NCI-H460 (cell line): Measurements from ENCODE around the gene LDLRAD4. TPM values are rescaled to one million over a fixed set of nuclear protein-coding genes. Genes with fewer than 3 reads are reported as not detected.
"Not testable (repeated sequence)": the region's sequence is repeated elsewhere in the genome, so short reads cannot be mapped to it uniquely, and the experiment has no call there.

Experiments
- DNase-seq: peaks from one replicate; pipeline ENCODE4 v3.0.0-alpha.2; 2016; ENCODE audit warnings: low read depth; ENCODE audit errors: extremely low read depth
- total RNA-seq: library from RNA; depleted of rRNA; stranded (reverse); fragments of >200 nt; shearing (Covaris generic); gene quantifications from 2 replicates; pipeline ENCODE4 v1.2.3, GENCODE V29; 2014

LDLRAD4 gene
- total RNA-seq, 1 experiment from 2014 or later: not detected

- DNase-seq: no peak
These were observed 102.4 kb downstream of the LDLRAD4 start for GRCh38 chr18:13320891-13321425.

DNA sequence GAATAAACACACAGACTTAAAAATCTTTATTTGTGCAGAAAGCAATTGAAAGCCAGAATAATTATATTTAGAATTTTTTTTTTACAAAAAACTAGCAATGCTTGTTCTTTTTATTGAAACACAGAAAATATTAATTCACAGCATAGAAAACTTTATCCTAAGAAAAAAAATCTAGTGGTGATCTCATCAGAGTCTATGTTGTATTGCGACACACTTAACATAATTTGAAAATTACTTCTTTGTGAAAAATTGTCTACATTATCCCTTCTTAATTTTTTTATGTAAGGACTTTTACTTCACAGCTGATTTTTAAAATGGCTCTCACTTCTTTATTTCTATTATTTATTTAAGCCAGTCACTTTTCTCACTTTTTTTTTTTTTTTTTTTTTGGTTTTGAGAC is 103.4 kb downstream of the LDLRAD4 start:
- DNase-seq: no peak

GRCh38 chr18:13323186-13323585 is 104.6 kb downstream of the LDLRAD4 start:
- no peak for DNase-seq

- no peak for DNase-seq
These were observed 106.3 kb downstream of the LDLRAD4 start for GRCh38 chr18:13324880-13325279.

DNA sequence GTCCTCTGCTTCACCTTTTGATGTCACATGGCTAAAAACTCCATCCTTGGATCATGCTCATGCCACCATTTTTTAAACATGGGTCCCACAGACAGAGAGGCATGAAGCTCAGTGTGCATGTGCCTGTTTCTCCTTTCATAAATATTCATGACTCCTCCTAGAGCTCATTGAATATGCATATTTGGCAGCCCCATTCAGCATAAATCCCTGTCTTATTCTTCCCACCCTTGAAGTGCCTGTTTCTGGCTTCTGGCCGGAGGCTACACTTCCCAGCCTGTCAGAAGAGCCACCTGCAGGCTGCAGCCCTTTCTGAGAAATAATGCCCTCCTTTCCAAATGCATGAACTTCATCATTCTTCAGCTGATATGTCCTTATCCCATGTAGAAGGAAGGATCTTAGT is 109.7 kb downstream of the LDLRAD4 start:
- DNase-seq: no peak

DNA sequence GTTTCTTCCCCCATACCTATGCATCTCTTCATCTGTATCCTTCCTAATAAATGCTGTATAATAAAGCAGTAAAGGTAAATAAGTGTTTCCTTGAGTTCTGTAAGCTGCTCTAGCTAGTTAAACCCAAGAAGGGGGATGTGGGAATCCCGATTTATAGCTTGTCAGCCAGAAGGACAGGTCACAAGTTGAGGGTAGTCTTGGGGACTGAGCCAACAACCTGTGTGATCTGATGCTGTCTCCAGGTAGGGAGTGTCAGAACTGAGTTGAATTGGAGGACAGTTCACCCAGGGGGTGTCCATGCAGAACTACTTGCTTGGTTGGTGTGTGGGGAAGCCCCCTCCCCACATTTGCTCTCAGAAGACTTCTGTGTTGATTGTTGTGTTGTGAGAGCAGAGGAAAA is 112.4 kb downstream of the LDLRAD4 start:
- DNase-seq: no peak

- no peak for DNase-seq
These were observed 113.3 kb downstream of the LDLRAD4 start for GRCh38 chr18:13331846-13332245.

DNA sequence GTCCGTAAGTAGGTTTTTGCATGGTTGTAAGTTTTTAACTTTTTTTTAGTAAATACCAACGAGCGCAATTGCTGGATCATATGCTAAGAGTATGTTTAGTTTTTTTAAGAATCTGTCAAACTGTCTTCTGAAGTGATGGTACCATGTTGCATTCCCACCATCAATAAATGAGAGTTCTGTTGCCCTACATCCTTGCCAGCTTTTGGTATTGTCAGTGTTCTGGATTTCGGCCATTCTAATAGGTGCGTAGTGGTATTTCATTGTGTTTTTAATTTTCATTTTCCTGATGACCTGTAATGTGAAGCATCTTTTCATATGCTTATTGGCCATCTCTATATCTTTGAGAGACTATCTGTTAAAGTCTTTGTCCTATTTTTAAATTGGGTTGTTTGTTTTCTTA is 114.3 kb downstream of the LDLRAD4 start:
- DNase-seq: no peak

GRCh38 chr18:13335903-13336302 is 117.3 kb downstream of the LDLRAD4 start:
- no peak for DNase-seq

- DNase-seq: no peak
These were observed 118.3 kb downstream of the LDLRAD4 start for GRCh38 chr18:13336841-13337240.

DNA sequence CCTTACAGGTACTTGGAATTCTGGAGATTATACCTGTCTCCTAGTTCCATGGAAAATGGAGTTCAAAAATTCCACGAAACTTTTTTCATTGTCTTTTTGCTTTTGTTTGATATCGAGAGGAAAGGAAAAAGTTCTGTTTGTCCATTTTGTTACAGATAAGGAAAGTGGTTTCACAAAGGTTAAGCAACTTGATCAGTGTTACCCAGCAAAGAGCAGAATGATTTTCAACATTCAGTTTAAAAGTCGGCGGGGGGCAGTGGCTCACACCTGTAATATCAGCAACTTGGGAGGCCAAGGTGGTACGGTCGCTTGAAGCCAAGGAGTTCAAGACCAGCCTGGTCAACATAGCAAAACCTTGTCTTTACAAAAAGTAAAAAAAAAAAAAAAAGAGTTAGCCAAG is 118.8 kb downstream of the LDLRAD4 start:
- no peak for DNase-seq

GRCh38 chr18:13338318-13338717 is 119.8 kb downstream of the LDLRAD4 start:
- no peak for DNase-seq

DNA sequence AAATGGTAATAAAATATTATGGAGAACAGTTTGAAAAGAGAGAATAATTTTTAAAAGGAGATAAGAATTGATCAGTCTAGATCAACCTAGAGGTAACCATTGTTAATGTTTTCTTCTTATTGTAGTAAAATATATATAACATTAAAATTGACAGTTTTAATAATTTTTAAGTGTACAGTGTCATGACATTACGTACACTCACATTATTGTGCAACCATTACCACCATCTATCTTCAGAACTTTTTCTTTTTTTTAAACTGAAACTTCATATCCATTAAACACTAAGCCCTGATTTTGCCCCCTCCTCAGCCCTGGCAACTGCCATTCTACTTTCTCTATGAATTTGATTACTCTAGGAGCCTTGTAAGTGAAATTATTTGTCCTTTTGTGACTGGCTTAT is 121.1 kb downstream of the LDLRAD4 start:
- no peak for DNase-seq

GRCh38 chr18:13346449-13346848 is 127.9 kb downstream of the LDLRAD4 start:
- DNase-seq: not testable (repeated sequence)

- DNase-seq: no peak
These were observed 134.7 kb downstream of the LDLRAD4 start for GRCh38 chr18:13353084-13353823.

GRCh38 chr18:13354402-13354801 is 135.8 kb downstream of the LDLRAD4 start:
- DNase-seq: no peak

DNA sequence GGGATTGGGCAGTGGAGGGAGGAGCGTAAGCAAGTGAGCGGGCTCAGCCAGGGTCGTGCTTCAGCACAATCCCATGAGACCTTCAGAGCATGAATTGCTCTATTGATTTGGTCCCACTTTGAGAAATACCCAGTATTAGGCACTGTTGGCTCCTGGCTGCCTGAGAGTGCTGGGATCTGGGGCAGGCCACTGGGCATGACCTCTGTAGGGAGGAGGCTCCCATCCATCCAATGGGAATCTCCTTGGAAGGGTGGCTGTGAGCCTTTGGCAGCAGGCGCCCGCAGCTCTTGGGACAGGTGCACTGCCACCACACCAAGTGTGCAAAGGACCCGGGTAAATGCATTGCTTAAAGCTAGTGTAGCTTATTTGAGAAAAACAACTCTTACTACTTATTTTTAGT is 137.5 kb downstream of the LDLRAD4 start:
- no peak for DNase-seq

- DNase-seq: no peak
These were observed 138.7 kb downstream of the LDLRAD4 start for GRCh38 chr18:13357289-13357688.

GRCh38 chr18:13359210-13359609 is 140.7 kb downstream of the LDLRAD4 start:
- no peak for DNase-seq

GRCh38 chr18:13361431-13361830 is 142.9 kb downstream of the LDLRAD4 start:
- DNase-seq: no peak

DNA sequence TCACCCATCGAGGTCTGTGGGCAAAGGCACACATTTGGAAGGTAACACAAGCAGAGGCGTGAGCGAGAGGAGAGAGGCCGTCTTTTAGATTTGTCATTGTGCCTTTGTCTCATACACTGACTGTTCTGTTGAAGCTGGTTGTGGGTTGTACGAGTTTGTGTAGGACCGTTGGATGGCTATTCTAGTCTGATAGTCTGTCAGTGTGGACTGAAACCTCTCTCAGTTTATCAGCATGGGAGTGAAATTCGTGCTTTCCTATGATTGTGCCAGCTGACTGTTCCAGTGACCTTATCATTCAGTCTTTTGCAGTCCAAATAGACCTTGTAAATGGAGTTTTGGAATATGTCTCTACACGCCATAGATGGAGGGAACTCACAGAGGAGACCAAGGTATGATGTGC is 143.5 kb downstream of the LDLRAD4 start:
- no peak for DNase-seq

DNA sequence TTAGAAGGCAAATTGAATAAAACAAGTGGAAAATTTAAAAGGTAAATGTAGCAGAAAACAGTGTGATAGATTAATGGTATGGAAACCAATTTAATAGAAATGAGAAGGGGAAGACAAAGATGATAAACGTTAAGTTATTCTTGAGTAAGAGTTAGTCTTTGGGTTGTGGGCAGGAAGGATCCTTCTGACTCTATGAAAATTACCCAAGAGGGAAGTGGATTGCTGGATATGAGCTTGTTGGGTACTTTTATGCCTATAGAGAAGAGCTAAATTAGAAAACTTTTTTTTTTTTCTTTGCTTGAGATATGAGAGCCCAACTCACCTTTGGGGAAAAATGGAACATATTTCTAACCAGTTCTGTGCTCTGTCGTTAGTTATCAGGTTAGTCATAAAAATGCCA is 144.0 kb downstream of the LDLRAD4 start:
- no peak for DNase-seq

DNA sequence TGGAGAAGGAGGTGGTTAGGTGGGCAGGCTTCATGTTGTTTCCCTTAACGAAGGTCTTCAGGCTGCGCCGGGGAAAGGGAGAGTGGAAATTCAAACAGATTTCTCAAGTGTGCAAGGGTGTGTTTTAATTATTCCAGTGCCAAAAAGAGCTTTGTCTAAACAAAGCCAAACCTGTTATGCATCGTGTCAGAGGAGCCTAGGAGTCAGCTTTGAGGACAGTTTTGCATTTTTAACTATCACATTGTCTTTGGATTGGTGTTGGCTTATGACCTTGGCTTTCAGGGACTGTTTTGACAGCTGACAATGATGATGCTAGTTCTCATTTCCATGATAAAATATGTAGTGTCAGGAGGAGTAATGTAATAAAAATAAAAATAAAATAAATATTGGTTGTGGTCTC is 144.8 kb downstream of the LDLRAD4 start:
- DNase-seq: no peak
